ENCODE data around the gene SPATA19. TPM values are rescaled to one million over a fixed set of nuclear protein-coding genes. Genes with fewer than 3 reads are reported as not detected.

SPATA19 gene
- polyA plus RNA-seq, 2 of the 4 experiments (the other 2 are of a cell fraction): not detected

- Histone ChIP-seq H3K27ac (no peak overlapping the region), H3K4me3 (no peak overlapping the region), H3K4me2 (no peak overlapping the region), H3K4me1 (no peaks in the 10 kb centered on the region), H3K9me3 (no peaks in the 10 kb centered on the region)
- FAIRE-seq (no peak), DNase-seq (ENCODE audit: low read depth in 1 of 2, low spot score in 1 of 2) (no peak), ATAC-seq (peak; percentile 49 to 56; a peak in 4 of 6 replicates)
- 19% methylated on average over 12 of the region's 12 CpGs for WGBS (ENCODE audit: missing lambda C conversion rate)
- CTCF ChIA-PET: interaction anchor here (0.8 to 5.5 kb wide), 14 partner anchors 9 to 765 kb away, joined by 3 to 71 read pairs (median 4); partner anchors contain the start of gene SPATA19
- POLR2A ChIA-PET: no interaction called here
- TF ChIP-seq ELK1 (IDR thresholded peaks at IDR 0.05; ENCODE audit: low read depth, low read length) (no peak), HOXB5 (CRISPR knock-in tag; IDR thresholded peaks at IDR 0.05) (no peak), CTCF (IDR thresholded peaks at IDR 0.05) (no peak), FOSB (CRISPR knock-in tag; IDR thresholded peaks at IDR 0.05) (no peak), REST (IDR thresholded peaks at IDR 0.05) (no peak), ATOH8 (CRISPR knock-in tag; IDR thresholded peaks at IDR 0.05; ENCODE audit: low read depth) (no peak), EHF (CRISPR knock-in tag; IDR thresholded peaks at IDR 0.05) (no peak), HOXB13 (CRISPR knock-in tag; IDR thresholded peaks at IDR 0.05; ENCODE audit: low read depth) (no peak), JUN (IDR thresholded peaks at IDR 0.05) (no peak), E2F6 (IDR thresholded peaks at IDR 0.05; ENCODE audit: borderline replicate concordance, low read depth) (no peak), EP300 (IDR thresholded peaks at IDR 0.05) (no peak), ZFP36 (IDR thresholded peaks at IDR 0.05; ENCODE audit: borderline replicate concordance, partially characterized antibody) (no peak), PHF8 (IDR thresholded peaks at IDR 0.05; ENCODE audit: borderline replicate concordance, low read depth) (no peak), KDM1A (IDR thresholded peaks at IDR 0.05; ENCODE audit: low read depth) (no peak), CEBPB (IDR thresholded peaks at IDR 0.05) (no peak)
Observed at GRCh38 chr11:133835593-133836548, 9.4 kb downstream of the SPATA19 start.

Measured in A549 (cell line).